Vagina (tissue), 2 donors: ENCODE data around the gene DPP4.

Experiments
- POLR2A ChIP-seq, 2 donors: fragments of 450-650 bp; IDR thresholded peaks; one replicate each; pipeline ENCODE4 v1.6.1; 2017; ENCODE audit warnings: antibody characterized with exemption in 2 of 2, mild to moderate bottlenecking in 2 of 2, moderate library complexity in 2 of 2
- POLR2AphosphoS5 ChIP-seq, 2 donors: sonication (generic); formaldehyde crosslinking; IDR thresholded peaks; one replicate each; pipeline ENCODE4 v1.9.0; 2017; ENCODE audit warnings: antibody characterized with exemption in 2 of 2, mild to moderate bottlenecking in 2 of 2, low read depth in 1 of 2; ENCODE audit not compliant: insufficient read depth in 1 of 2
- TF ChIP-seq, protein P1 (sequence below), 3 experiments: fragments of 450-650 bp in 2 of 3; fragments of 200-600 bp in 1 of 3; sonication (generic) in 1 of 3; IDR thresholded peaks; one replicate each; pipeline ENCODE4 v1.5.1; 2017 to 2019; ENCODE audit warnings: antibody characterized with exemption in 3 of 3, mild to moderate bottlenecking in 2 of 3, moderate library complexity in 2 of 3

GRCh38 chr2:161981679-161982250 is 92.2 kb downstream of the DPP4 start:
- TF ChIP-seq POLR2AphosphoS5 (IDR thresholded peaks at IDR 0.05; ENCODE audit: insufficient read depth in 1 of 2, low read depth in 1 of 2) (no peak), POLR2A (IDR thresholded peaks at IDR 0.05) (no peak)
- TF ChIP-seq, protein P1, sequence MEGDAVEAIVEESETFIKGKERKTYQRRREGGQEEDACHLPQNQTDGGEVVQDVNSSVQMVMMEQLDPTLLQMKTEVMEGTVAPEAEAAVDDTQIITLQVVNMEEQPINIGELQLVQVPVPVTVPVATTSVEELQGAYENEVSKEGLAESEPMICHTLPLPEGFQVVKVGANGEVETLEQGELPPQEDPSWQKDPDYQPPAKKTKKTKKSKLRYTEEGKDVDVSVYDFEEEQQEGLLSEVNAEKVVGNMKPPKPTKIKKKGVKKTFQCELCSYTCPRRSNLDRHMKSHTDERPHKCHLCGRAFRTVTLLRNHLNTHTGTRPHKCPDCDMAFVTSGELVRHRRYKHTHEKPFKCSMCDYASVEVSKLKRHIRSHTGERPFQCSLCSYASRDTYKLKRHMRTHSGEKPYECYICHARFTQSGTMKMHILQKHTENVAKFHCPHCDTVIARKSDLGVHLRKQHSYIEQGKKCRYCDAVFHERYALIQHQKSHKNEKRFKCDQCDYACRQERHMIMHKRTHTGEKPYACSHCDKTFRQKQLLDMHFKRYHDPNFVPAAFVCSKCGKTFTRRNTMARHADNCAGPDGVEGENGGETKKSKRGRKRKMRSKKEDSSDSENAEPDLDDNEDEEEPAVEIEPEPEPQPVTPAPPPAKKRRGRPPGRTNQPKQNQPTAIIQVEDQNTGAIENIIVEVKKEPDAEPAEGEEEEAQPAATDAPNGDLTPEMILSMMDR (IDR thresholded peaks at IDR 0.05): no peak
